ENCODE data around the gene CFDP1.
"Not testable (repeated sequence)": the region's sequence is repeated elsewhere in the genome, so short reads cannot be mapped to it uniquely, and the experiment has no call there.

CFDP1 gene

DNA sequence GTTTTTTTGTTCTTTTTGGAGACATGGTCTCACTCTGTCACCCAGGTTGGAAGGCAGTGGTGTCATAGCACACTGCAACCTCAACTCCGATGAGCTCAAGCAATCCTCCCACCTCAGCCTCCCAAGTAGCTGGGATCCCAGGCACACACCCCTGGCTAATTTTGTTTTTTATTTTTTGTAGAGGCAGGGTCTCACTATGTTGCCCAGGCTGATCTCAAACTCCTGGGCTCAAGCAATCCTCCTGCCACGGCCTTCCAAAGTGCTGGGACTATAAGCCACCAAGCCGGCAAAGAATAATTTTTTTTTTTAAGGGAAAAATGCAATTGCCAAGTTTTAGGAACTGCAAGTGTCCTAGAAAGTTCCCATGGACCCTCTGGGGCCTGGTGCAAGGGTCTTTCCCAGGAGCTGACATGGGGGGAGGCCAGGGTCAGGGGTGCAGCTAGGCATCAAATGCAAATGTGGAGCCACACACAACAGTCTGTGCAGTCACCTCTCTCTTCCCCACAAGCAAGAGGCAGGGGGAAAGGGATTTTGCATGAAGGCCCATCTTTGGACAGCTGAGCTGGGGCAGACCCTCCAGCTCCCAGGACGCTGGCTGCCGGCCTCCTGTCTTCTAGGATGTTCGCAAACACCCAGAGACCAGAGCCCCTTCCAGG lies 161.7 kb downstream of the CFDP1 start:
- H3K36me3 ChIP-seq (ENCODE audit: control insufficient read depth, insufficient read depth, low read length), result no peaks in the 10 kb centered on the region
- H3K4me3 ChIP-seq (ENCODE audit: insufficient read depth, low read depth, low read length, poor library complexity, severe bottlenecking), result no peak overlapping the region
- H3K4me1 ChIP-seq (ENCODE audit: control insufficient read depth, insufficient read depth, low read length, poor library complexity, severe bottlenecking), result peaks cover 3% of the 10 kb centered on the region
- no peak overlapping the region for H3K27ac ChIP-seq (ENCODE audit: insufficient read depth, low read length, poor library complexity, severe bottlenecking)
- no peak for DNase-seq
- H3K27me3 ChIP-seq (replicated peaks; ENCODE audit: control insufficient read depth, insufficient read depth, low read length, poor library complexity, severe bottlenecking), result no peaks in the 10 kb centered on the region
- no peaks in the 10 kb centered on the region for H3K9me3 ChIP-seq (ENCODE audit: control insufficient read depth, low read length)

DNA sequence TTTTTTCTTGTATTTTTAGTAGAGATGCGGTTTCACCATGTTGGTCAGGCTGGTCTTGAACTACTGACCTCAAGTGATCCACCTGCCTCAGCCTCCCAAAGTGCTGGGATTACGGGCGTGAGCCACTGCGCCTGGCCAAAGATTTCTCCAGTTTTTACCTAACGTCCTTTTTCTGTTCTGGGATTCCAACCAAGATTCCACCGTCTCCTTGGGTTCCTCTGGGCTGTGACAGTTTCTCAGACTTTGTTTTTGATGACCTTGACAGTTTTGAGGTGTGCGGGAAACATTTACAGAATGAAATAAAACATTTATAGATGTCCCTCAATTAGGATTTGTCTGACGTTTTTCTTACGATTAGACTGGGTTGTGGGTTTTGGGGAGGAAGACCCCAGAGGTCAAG lies 163.9 kb downstream of the CFDP1 start:
- peaks cover 19% of the 10 kb centered on the region for H3K27me3 ChIP-seq (replicated peaks; ENCODE audit: control insufficient read depth, insufficient read depth, low read length, poor library complexity, severe bottlenecking)
- H3K27ac ChIP-seq (ENCODE audit: insufficient read depth, low read length, poor library complexity, severe bottlenecking); H3K4me1 ChIP-seq (ENCODE audit: control insufficient read depth, insufficient read depth, low read length, poor library complexity, severe bottlenecking); DNase-seq; H3K4me3 ChIP-seq (ENCODE audit: insufficient read depth, low read depth, low read length, poor library complexity, severe bottlenecking); H3K36me3 ChIP-seq (ENCODE audit: control insufficient read depth, insufficient read depth, low read length); H3K9me3 ChIP-seq (ENCODE audit: control insufficient read depth, low read length): not testable (repeated sequence)

DNA sequence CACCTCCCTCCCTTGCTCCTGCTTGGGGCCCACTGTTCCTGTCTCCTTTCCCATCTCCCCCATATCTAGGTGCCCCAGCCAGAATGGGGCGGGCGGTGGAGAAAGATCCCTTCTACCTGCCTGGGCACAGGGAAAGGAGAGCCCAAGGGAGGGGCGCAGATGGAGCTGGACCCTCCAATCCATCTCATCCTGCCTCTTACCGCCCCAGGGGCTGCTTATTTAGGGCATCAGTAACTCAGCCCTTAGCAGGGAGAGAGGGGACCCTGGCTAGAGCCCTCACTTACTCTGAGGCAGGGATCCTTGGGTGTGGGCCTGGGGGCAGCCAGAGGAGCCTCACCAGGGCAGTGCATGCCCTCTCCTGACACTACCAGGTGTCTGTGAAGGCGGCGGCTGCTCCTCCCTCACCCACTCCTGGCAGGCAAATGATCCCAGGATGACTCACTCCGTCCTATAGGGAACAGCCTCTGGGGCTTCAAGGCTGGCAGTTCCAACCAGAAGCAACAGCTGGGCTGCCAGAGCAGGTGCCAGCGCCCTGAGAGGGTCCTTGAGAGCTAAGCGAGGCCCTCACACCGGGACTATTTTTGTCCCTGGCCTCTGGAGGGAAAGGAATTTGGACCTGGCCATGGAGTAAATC lies 165.6 kb downstream of the CFDP1 start:
- Histone ChIP-seq H3K27ac (ENCODE audit: insufficient read depth, low read length, poor library complexity, severe bottlenecking) (no peak overlapping the region), H3K9me3 (ENCODE audit: control insufficient read depth, low read length) (no peaks in the 10 kb centered on the region), H3K4me3 (ENCODE audit: insufficient read depth, low read depth, low read length, poor library complexity, severe bottlenecking) (no peak overlapping the region), H3K36me3 (ENCODE audit: control insufficient read depth, insufficient read depth, low read length) (no peaks in the 10 kb centered on the region), H3K4me1 (ENCODE audit: control insufficient read depth, insufficient read depth, low read length, poor library complexity, severe bottlenecking) (peaks cover 7% of the 10 kb centered on the region), H3K27me3 (replicated peaks; ENCODE audit: control insufficient read depth, insufficient read depth, low read length, poor library complexity, severe bottlenecking) (peaks cover 25% of the 10 kb centered on the region)
- no peak for DNase-seq

DNA sequence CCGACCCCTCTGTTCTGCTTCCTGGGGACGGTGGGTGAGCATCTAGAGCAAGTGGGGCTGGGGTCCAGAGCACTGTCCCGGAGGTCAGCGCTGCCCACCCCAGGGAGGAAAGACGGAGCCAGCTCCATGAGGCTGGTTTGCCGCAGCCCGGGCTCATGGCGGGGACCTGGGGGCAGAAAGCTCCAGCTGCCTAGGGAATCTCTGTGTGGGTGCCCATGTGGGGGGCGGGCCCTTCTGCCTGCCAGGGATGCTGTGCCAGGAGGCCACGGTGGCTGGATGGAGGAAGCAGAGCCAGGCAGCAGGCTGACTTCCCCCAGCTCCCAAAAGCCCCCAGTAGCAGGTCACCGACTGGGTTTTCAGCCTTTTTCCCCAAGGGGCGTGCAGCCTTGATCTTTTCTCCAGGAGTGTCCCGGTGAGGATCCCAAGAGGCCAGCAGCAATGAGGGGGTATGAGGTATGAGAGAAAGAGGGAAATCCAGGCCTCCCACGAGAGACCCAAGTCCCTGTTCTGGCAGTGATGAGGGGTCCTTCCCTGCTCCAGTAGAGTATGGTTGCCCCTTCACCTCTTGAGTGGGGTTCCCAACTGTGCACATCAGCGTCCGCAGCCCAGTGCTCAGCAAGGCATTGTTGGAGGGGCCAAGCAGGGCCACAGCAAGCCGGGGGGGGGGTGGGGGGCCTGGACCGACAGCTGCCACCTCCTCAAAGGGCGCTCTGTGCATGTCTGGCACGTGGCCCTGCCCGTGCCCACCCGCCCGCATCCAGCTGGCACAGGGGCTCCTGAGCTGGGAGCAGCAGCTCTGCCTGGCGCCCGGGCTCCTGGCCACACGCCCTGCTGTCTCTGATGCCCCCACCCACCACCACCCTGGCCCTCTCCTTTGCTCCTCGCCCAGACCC lies 166.3 kb downstream of the CFDP1 start:
- Histone ChIP-seq H3K4me3 (ENCODE audit: insufficient read depth, low read depth, low read length, poor library complexity, severe bottlenecking) (no peak overlapping the region), H3K4me1 (ENCODE audit: control insufficient read depth, insufficient read depth, low read length, poor library complexity, severe bottlenecking) (peaks cover 7% of the 10 kb centered on the region), H3K27me3 (replicated peaks; ENCODE audit: control insufficient read depth, insufficient read depth, low read length, poor library complexity, severe bottlenecking) (peaks cover 25% of the 10 kb centered on the region), H3K36me3 (ENCODE audit: control insufficient read depth, insufficient read depth, low read length) (no peaks in the 10 kb centered on the region), H3K9me3 (ENCODE audit: control insufficient read depth, low read length) (no peaks in the 10 kb centered on the region), H3K27ac (ENCODE audit: insufficient read depth, low read length, poor library complexity, severe bottlenecking) (no peak overlapping the region)
- DNase-seq, result no peak

DNA sequence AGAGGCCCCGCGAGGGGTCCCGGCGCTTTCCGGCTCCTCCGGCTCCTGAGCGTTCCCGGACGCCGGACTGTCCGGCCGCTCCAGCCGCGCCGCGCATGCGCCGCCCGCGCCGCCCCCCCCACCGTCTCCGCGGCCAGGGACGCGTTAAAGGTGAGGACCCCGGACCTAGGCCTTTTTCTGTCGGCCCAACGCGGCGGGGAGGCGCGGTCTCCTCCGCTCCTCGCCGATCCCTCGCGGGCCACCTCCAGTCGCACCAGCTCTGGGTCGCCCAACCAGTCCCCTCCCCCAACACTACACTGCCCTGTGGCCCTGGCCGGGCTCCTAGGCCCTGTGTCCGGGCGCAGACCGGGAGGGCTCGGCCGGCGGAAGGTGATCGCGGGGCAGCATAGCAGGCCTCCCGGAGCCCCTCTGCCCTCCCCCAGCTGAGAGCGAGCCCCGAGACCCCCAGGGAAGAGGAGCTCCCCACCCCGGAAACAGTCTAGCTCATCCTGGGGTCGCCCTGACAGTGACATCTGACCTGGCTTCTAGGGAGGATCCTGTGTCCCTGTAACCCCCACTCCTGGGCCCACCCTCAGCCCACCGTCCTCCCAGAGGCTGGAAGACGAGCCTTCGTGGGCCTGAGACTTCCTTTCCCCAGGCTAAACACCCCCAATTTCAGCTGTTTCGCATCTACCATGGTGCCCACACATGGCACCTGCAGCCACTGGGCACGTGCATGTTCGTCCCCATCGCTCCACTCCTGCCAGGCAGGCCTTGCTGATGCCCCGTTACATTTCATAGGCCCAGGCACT lies 167.2 kb downstream of the CFDP1 start:
- Histone ChIP-seq H3K9me3 (ENCODE audit: control insufficient read depth, low read length) (no peaks in the 10 kb centered on the region), H3K4me1 (ENCODE audit: control insufficient read depth, insufficient read depth, low read length, poor library complexity, severe bottlenecking) (peaks cover 7% of the 10 kb centered on the region), H3K27me3 (replicated peaks; ENCODE audit: control insufficient read depth, insufficient read depth, low read length, poor library complexity, severe bottlenecking) (peaks cover 25% of the 10 kb centered on the region), H3K36me3 (ENCODE audit: control insufficient read depth, insufficient read depth, low read length) (no peaks in the 10 kb centered on the region), H3K27ac (ENCODE audit: insufficient read depth, low read length, poor library complexity, severe bottlenecking) (no peak overlapping the region), H3K4me3 (ENCODE audit: insufficient read depth, low read depth, low read length, poor library complexity, severe bottlenecking) (peak overlapping the region; percentile 58)
- DNase-seq, result no peak

DNA sequence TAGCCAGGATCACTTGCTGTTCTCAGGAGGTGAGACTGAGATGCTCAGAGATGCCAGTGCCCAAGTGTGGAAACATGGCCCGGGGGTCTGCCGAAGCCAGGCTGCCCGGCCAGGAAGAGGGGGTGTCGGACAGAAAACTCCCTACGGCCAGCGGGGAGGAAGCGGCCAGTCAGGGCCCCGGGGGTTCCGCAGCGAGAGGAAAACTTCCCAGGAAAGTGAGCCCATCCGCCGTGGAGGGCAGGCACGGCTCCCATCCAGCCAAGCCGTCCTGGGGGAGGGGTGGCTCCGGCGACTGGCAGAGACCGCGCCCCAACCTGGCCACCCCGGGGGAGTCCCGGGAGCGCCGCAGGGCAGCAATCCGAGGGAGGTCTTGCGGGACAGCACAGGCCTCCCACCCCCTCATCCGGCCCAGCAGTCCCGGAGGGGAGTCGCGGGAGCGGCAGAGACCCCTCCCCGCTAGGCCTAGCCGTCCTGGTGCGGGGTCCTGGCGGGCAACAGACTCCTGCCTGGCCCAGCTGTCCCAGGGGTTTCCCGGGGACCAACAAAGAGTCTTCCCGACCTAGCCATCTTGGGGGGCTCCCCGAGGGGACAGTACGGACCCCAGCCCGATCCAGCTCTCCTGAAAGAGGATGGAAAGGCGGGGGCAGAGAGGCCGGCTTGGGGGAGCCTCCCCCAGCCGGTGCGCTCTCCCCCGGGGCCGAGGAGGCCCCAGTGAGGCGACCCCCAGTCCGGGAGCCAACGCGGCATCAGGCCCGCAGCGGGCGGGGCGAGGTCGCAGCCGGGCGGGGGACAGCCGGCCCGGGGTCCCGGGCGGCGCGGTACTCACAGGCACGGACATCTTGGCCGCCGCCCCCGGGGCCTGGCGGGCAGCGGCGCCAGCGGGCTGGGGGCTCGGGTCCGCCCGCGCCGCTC lies 168.0 kb downstream of the CFDP1 start:
- Histone ChIP-seq H3K27me3 (replicated peaks; ENCODE audit: control insufficient read depth, insufficient read depth, low read length, poor library complexity, severe bottlenecking) (peaks cover 25% of the 10 kb centered on the region), H3K4me1 (ENCODE audit: control insufficient read depth, insufficient read depth, low read length, poor library complexity, severe bottlenecking) (peaks cover 7% of the 10 kb centered on the region), H3K9me3 (ENCODE audit: control insufficient read depth, low read length) (no peaks in the 10 kb centered on the region), H3K4me3 (ENCODE audit: insufficient read depth, low read depth, low read length, poor library complexity, severe bottlenecking) (peak overlapping the region; percentile 58), H3K36me3 (ENCODE audit: control insufficient read depth, insufficient read depth, low read length) (no peaks in the 10 kb centered on the region), H3K27ac (ENCODE audit: insufficient read depth, low read length, poor library complexity, severe bottlenecking) (no peak overlapping the region)
- no peak for DNase-seq

DNA sequence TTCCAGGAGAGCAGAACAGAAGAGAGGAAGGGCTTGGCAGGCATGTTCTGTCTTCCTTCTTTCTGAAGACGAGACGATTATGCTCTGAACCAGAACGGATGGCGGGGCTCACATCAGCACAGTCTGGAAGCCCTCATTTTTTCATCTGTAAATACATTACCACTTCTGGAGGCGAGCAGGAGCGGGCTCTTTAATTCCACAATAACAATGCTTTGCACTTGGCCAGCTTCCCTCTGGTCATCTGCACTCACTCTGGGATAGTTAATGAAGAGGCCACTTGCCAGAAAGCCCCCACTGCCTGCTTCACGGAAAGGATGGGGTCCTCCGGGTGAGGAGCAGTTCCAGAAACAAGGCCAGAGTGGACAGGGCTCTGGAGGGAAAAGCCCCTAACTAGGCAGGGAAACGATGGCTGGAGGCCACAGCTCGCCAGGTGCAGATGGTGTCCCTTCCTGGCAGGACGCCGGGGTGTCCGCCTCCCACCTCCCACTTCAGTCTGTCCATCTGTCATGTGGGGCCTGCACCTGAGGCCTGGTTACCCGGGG lies 168.8 kb downstream of the CFDP1 start:
- peaks cover 7% of the 10 kb centered on the region for H3K4me1 ChIP-seq (ENCODE audit: control insufficient read depth, insufficient read depth, low read length, poor library complexity, severe bottlenecking)
- no peak for DNase-seq
- no peak overlapping the region for H3K4me3 ChIP-seq (ENCODE audit: insufficient read depth, low read depth, low read length, poor library complexity, severe bottlenecking)

DNA sequence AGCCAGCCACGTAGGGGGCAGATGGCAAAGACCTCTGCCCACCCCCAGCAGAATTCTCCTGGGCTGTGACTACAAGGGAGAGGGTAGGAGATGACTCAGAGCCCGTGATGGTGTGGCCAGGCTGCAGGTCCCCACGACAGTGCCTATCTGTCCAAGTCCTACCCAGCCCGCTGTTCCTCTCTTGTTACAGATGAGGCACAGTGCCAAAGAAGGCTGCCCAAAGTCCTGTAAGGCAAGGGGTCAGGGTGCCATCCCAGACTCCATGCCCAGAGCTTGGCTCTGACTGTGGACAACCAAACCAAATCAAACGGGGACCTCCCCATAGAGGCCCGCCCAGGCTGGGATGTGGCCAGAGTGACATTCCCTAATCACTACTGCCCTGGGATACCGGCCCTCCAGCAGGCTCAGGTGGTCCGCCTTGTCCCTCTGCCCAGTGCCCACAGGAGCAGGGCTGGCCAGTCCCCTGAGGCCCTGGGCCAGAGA lies 169.3 kb downstream of the CFDP1 start:
- H3K27ac ChIP-seq (ENCODE audit: insufficient read depth, low read length, poor library complexity, severe bottlenecking), result no peak overlapping the region

More for the DNA sequence above, 168.8 kb downstream of the CFDP1 start:
- Histone ChIP-seq H3K9me3 (ENCODE audit: control insufficient read depth, low read length) (no peaks in the 10 kb centered on the region), H3K27ac (ENCODE audit: insufficient read depth, low read length, poor library complexity, severe bottlenecking) (no peak overlapping the region), H3K36me3 (ENCODE audit: control insufficient read depth, insufficient read depth, low read length) (no peaks in the 10 kb centered on the region), H3K27me3 (replicated peaks; ENCODE audit: control insufficient read depth, insufficient read depth, low read length, poor library complexity, severe bottlenecking) (peaks cover 25% of the 10 kb centered on the region)

More for the DNA sequence above, 169.3 kb downstream of the CFDP1 start:
- H3K4me3 ChIP-seq (ENCODE audit: insufficient read depth, low read depth, low read length, poor library complexity, severe bottlenecking), result no peak overlapping the region
- DNase-seq, result no peak
- H3K4me1 ChIP-seq (ENCODE audit: control insufficient read depth, insufficient read depth, low read length, poor library complexity, severe bottlenecking), result peaks cover 7% of the 10 kb centered on the region
- H3K27me3 ChIP-seq (replicated peaks; ENCODE audit: control insufficient read depth, insufficient read depth, low read length, poor library complexity, severe bottlenecking), result peaks cover 25% of the 10 kb centered on the region
- no peaks in the 10 kb centered on the region for H3K9me3 ChIP-seq (ENCODE audit: control insufficient read depth, low read length)
- H3K36me3 ChIP-seq (ENCODE audit: control insufficient read depth, insufficient read depth, low read length), result no peaks in the 10 kb centered on the region
